AG08395 (cell line): ENCODE measurements around the gene HMGCS2.
"Not testable (repeated sequence)": the region's sequence is repeated elsewhere in the genome, so short reads cannot be mapped to it uniquely, and the experiment has no call there.

ENCODE experiments used
- DNase-seq: peaks from one replicate; pipeline ENCODE4 v3.0.0; 2012; ENCODE audit warnings: mixed read lengths, low spot score

HMGCS2 gene

DNA sequence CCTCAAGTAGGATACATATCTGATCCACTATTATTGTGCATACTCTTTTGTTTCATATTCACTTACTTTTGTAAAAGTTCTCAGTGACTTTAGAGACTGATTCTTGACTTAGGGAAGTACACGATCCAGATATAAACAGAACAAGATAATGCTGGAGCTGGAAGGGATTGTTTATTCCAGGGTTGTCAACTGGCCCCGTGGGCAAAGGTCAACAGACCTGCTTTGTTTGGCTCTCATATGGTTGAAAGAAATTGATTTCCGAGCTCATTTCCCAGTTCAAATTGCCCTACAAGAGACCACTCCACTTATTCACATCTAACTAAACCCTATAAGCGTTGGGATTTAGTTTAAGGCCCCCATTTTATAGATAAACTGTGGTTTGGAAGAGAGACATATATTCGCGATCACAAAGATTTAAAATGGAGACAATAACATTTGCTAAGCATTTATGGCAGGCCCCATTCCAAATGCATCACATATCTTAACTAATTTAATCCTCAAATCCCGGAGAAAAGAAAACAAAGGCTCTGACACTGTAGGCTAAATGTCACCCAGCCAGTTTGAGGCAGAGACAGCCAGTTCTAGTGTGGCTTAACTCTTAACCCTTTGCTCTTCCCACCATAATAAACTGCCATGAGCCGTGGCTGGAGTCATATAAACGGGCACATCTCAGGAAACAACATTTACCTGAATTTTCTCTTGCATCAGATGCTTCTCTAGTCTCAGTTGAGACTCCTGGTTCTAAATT is 21.9 kb upstream of the HMGCS2 start:
- DNase-seq = no peak

DNA sequence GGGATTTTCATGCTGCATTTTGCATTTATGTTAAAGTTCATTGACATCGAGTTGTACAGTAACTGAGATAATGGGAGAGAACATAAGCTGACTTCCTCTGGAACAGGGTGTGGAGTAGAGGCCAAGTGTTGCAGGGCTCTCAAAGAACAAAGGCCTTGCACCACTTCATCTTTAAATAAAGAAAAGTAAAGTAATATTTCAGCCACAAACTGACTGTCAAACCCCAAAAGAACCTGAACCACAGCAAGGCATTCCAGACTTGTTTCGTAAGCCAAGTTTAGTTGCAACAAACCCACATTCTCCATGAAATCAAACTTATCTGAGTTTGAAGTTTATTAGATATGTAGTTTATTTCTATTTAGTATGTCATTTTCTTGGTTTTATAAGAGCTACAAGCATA is 19.1 kb upstream of the HMGCS2 start:
- no peak for DNase-seq

DNA sequence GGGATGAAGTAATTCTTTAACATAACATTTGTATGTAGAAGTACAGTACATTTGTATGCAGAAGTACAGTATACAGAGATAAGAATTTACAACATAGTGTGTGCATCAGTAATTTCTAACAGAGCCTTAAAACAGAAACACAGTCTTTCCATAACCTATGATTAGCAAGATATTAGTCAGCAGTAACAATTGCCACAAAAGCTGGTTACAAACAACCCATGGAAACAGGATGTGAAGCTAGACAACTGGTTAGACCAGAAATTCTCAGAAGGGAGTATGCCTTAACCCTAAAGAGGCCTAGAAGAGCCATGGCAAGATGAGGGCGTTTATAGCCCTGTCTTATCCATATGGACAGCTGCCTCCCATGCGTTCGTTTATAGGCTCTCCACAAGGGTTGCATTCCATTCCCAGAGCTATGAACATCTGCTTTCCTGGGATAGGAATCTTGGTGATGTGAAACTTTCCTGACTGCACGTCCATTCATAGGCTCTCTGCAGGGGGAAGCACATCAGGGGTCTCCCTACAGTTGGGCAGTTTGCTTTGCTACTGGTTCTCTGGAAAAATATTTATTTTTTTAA is 17.9 kb upstream of the HMGCS2 start:
- DNase-seq = not testable (repeated sequence)

DNA sequence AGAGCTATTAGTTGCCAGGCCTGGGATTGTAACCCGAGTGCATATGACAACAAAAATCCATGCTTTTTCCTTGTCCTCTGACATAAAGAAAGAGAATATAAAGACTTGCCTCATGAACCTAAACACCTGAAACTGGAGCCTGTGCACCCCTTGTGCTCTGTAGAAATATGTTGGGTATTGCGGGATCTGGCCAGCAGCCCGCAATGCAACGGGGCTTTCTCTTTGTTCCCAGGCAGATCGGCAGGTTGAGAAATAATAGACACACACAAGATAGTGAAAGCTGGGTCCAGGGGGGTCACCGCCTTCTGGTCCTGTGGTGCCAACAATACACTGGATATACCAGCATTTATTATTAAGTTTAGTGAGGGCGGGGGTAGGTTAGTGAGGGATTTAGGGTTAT is 17.3 kb upstream of the HMGCS2 start:
- not testable (repeated sequence) for DNase-seq

DNA sequence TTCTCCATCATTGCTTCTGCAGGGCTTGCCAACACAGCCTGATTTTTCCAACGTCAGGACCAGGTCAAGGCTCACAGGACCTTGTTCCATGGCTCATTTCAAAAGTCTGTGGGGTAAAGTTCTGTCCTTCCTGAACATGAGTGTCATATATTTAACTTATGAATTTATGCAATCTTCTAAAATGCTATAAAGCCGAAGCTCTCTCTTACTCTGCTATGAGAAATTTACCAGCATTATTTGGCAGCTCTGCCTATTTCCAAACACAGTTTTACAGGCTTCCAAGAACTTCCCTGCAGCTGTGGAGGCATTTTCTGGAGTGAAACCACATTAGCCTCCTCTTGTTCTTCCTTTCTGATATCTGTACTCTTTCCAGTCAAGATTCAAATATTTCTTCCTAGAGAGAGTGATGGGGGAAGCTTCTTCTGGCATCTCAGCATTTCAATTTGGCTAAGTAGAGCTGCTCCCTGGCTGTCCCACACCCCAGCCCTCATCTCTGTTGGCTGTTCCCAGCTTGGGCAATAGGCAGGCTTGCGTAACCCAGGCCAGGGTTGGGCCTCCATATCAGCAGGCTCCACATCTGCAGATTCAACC is 15.6 kb upstream of the HMGCS2 start:
- peak; percentile 17 for DNase-seq

DNA sequence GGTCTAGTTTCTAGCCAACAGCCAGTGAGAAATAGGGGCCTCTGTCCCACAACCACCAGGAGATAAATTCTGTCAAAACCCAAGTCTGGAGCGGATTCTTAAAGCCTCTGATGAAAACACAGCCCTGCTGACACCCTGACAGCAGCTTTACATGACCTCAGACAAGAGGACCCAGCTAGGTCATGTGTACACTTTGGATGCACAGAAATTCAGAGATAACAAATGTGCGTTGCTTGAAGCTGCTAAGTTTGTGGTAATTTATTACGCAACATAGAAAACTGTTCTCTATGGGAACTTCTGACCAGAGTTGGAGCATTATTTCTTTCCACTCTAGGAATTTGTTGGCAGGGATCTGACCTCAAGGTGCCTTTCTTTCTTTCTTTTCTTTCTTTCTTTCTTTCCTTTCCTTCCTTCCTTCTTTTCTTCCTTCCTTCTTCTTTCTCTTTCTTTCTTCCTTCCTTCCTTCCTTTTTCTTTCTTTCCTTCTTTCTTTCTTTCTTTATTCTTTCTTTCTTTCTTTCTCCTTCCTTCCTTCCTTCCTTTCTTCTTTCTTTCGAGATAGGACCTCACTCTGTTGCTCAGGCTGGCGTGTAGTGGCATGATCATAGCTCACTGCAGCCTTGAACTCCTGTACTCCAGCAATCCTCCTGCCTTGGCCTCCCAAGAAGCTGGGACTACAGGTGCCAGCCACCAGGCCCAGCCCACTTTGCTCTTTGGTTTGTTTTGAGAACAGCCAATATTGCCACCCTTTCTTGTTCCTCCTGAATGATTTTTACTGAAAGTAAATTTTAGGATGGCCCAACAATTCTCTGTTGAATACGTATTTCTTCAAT is 14.9 kb upstream of the HMGCS2 start:
- DNase-seq = no peak

DNA sequence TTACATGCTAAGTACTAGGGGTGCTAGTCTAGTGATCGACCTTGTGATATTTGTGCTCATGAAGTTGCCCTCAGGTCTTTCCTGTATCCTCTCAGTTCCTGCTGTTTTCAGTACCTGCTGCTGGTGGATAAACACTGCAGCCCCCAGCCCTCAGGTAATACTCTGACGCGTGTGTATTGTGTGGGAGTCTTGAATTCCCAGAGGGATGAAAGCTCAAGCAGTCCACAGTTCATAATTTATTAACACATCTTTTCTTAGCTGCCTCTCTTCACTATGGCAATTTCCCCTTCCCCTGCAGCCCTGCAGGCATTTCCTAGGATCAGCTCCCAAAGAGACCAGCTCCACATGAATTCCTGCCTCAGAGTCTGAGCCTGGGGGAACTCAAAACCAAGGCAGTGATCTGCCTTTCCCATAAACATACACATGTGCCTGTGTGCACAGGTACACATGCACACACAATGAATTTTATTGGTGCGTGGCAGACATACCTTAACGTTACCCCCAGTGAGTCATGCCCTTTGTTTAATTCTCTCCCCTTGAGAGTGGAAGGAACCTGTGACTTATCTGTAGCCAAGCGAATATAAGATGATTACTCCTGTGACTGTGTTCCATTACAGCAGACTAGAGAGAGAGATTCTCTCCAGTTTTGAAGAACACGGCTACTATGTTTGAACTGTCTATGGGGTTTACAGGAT is 14.1 kb upstream of the HMGCS2 start:
- no peak for DNase-seq

DNA sequence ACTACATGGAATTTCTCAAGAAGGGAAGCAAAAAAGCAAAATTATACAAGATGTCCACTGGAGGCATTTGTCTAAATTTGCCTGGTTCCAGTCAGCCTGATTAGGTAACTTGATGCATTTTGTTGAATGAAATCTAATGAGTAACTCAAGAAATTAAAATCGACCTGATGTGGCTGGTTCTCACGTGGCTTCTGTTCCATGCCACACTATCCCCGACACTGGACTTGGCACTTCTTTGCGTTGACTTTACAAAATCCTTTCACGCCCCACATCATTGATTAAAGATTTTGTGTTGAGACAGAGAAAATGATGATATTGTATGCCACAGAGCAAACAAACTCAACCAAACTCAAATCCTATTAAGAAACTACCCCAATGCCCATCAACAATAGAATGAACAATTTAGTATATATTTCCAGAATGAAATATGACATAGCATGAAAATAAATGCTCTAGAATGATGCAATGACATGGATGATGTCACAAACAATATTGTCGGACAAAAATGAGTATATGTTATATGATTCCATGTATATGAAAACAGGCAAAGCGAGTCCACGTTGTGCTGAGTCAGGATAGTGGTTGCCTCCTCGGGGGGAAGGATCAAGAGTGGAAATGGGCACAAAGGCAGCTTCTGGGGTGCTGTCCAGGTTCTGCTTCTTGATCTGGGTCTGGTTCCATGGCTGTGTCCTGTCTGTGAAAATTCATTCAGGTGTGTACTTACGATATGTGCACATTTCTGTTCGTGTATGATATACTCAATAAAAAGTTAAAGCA is 12.9 kb upstream of the HMGCS2 start:
- DNase-seq = no peak

DNA sequence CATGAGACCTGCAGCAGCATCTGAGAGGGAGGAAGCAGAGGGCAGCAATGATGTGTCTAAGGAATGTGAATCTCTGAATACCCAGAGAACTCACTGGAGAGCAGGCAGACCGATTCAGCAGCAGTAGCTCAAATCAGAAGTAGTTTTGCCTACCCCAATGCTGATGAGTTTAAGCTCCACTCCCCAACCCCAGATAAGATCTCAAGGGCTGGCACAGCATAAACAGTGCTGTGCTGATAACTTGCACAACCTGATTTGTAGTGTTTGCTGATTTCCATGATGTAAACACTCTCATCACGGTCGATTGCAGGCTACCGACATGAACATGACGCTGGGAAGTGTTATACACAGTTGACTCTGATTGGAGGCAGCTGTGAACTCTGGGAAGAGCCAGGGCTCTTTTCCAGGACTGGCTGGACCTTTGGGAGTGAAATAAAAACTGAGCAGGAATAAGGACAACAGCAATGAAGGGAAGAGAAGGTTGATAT is 11.2 kb upstream of the HMGCS2 start:
- peak; percentile 42 for DNase-seq

DNA sequence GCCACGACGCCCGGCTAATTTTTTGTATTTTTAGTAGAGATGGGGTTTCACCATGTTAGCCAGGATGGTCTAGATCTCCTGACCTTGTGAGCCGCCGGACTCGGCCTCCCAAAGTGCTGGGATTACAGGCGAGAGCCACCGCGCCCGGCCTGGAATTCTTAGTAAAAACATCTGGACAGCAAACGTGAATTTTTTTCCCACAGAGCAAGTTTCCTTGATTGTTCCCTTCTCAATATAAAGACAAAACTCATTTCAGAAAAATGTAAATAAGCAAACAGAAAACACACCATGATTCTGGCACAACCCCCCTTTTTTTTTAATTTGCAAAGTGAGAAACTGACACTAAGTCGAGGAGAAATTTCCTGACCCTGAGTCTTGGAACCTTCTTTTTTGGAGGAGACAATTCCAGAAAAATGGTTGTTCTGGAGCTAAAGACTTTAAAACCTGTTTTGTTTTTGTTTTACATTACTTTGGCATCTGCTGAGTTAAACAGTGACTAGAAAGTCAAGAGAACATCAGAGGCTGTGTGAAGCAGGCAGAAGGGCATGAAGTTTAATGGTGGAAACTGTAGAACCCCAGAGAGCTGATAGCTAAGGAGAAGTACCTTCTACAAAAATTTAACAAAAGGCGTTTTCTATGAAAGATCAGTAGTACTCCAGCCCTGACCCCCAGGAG is 10.3 kb upstream of the HMGCS2 start:
- no peak for DNase-seq

DNA sequence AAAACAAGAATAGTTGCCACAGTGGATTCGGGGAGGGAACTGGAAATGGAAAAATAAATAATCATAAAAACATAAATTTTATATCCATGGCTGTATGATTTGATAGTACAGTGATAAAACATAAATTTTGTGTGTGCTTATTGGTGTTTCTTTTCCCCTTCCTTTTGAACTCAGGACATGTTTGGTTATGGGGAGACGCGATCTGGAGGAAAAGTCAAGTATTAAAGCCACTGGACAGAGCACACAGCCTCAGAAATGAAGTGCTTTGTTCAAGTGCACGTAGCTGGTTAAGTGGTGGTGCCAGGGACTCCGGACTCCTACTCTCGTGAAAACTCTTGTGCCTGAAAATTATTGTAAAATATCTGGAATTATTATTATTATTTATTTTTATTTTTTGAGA is 9.7 kb upstream of the HMGCS2 start:
- DNase-seq = no peak

DNA sequence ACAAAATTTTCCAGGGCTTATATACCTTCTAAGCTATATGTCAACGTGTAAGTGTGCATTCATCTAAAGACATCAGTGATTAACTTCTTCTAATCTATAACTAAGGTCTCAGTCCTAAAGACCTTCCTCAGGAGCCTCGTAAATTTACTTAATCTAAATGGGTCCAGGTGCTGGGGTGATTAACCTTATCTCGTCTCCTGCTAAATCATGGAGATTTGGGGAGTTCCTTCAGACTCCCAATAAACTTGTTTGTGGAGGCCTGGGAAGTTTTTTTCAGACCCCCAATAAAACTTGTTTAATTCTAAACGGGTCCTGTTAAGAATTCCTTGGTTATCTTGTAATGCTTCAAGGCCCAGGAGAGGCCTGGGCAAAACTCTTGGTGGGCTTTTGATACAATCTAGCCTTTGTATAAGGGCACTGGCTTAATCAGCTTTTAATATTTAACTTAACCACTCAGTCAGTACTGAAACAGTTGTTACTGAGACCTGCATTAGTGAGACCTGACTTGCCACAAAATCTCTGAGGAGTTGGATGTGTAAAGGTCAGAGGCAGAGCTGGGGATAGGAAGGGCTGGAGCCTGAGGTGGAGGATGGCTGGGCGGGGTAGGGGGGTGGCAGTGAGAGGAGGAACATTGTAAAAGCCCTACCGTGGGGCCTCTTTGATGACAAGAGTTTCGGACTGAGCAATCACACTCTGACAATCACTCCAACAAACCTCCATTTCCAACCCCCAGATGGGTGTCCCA is 6.2 kb upstream of the HMGCS2 start:
- no peak for DNase-seq

DNA sequence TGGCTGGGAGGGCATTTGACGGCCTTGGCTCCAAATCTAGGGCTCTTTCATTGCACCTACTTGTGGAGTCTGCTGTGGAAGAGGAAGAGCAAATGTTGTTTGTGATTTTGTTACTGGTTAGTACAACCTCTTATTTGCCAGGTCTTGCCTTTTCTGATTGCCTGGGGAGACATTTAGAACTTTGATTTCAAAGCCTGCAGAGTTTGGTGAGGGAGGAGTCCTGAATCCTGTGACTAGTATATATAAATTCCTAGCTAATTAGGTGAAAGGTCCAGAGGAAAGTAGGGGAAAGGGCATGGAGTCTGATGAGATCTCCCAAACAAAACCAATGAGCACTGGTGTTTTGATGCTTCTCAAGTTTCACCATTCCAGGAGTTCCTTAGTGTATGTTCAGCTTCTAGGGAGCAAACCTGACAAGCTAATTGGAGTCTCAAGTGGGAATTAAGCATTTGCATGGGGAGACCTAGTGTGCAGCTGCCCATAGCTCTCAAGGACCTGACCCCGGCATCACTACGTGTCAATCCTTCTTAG is 5.1 kb upstream of the HMGCS2 start:
- DNase-seq = peak; percentile 46

DNA sequence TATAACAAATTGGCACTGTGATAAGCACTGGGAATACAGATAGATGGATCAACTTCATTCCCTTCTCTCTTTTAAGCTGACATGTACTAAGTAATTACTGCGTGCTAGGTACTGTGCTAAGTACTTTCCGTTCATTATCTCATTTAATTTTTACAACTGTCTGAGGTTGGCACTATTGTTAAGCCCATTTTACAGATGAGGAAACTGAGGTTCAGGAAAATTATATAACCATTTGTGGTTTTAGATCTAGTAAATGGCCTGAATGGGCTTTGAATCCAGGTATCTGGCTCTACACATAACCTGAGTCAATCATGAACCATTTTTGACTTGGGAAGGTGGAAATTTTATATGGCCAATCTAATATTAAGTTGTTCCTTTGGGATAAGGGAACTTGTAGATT is 3.6 kb upstream of the HMGCS2 start:
- DNase-seq = no peak

DNA sequence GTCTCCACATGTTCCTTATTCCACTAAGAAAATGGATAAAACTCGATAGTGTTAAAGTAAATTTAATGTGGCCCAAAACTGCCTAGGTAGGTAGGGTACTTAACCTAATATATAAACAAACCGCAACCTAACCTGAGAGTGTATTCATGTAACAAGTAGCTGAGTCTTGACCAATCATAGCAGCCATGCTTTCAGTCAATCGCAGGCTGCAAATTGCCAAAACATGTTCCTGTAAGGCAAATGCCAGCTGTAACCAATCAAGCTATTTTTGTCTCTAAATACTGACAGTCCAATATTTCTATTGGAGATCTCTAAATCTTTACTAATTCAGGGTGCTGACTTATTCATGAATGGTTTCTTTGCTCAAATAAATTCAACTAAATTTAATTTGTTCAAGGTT is 3.1 kb upstream of the HMGCS2 start:
- no peak for DNase-seq

DNA sequence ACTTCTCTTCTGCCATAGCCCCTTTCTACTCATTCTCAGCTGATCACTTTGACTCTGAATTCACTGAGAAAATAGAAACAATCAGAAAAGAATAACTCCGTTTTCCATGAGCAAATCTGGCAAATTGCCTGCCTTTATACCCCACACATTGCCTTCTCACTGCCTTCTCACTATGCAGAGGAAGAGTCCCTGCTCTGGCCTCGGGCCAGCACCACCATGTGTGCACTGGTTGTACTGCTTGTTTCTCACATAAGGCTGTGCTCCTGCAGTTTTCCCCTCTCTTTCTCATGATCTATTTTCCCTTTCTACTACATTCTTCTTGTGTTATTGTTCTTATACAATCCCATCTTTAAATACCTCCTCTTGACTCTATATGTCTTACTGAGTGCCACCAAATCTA is 2.3 kb upstream of the HMGCS2 start:
- no peak for DNase-seq

DNA sequence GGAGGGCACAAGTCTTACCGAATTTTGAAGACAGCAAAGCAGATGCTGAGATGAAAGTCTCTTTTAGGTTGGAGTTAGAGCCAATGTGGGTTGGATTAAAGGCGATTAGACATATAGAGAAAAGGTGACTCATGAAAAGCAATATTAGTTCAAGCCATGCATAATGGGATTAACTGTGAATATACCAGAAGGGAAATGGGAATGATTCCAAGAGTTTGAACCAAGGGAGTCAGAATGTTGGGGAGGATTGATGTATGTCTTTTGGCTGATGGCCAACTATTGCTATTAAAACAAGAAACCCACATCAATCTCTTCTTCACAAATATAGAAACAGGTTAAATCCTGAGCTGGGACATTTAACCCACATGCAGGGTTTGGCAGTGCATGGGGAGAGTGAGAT is 1.2 kb downstream of the HMGCS2 start:
- DNase-seq = no peak

DNA sequence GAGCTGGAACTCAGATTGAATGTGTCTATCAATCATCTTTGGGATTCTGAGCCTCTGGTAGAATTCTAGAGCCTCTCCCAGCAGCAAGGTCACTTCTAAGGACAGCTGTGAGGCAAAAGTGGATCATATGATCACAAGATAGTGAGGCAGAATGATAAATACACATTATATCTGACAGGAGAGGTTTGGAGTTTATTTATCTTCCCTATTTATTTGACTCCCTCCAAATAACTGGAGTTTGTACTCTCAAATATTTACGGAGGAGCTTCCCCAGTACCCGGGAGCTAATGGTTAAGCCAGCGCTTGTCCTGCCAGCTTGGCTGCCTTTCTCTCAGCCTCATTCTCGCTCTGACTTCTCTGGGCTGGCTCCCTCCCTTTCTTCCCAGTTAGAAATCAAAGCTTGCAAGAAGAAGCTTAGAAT is 2.3 kb downstream of the HMGCS2 start:
- no peak for DNase-seq

DNA sequence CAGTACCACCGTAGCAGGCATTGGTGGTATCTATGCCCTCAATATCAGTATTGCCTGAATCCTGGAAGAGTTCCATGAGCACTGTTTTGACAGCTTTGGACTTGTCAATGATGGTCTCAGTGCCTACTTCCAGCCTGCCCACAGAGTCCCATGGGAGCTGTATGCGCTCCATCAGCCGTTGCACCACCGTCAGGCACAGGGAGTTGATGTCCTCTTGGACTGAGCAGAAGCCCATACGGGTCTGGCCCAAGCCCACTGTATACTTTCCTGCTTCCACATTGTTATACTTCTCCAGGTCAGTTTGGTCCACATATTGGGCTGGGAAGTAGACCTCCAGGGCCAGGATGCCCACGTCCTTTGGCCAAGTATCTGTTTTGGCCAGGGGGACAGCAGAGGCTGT is 4.5 kb downstream of the HMGCS2 start:
- DNase-seq = no peak

DNA sequence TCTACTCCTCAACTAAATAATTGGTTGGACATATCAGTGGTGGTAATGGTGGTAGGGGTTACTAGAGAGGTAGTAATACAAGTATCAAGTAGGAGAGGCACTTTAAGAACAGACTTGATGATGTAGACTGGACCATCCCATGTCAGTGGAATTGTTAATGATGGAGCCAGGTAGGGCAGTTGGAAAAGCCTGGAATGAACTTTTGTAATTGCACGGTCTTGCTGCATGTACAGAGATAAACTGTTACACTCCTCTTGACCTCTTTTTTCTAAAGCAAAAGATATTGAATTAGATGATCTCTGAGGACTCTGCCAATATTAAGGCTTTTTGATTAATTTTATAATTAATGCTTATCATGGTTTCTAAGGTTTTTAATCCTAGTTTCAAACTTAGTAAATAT is 5.8 kb downstream of the HMGCS2 start:
- DNase-seq = no peak
